Mesenchymal stem cell (in vitro differentiated cells and primary cell): ENCODE results near the gene LY6G5B.

Experiments
- DNase-seq: peaks from one replicate; pipeline ENCODE4 v3.0.0-alpha.2; 2013
- H2AFZ ChIP-seq: one replicate; pipeline ENCODE4 v1.6.1; 2013; ENCODE audit warnings: low read depth, mild to moderate bottlenecking, control low read depth, inconsistent platforms, low read length, moderate library complexity
- H2AK5ac ChIP-seq: 2 replicates; pipeline ENCODE4 v1.6.1; 2013; ENCODE audit warnings: low read length, moderate library complexity, mild to moderate bottlenecking, inconsistent platforms; ENCODE audit not compliant: severe bottlenecking
- H2BK120ac ChIP-seq: one replicate; pipeline ENCODE4 v1.6.1; 2013; ENCODE audit warnings: low read depth, mild to moderate bottlenecking, inconsistent platforms, low read length, moderate library complexity
- H2BK12ac ChIP-seq, 2 experiments: one replicate each; pipeline ENCODE4 v1.6.1; 2013; ENCODE audit warnings: inconsistent platforms in 2 of 2, low read length in 2 of 2, mild to moderate bottlenecking in 2 of 2, moderate library complexity in 2 of 2, control low read depth in 1 of 2
- H2BK15ac ChIP-seq: one replicate; pipeline ENCODE4 v1.6.1; 2013; ENCODE audit warnings: mild to moderate bottlenecking, low read depth, inconsistent platforms; ENCODE audit not compliant: poor library complexity, severe bottlenecking
- H2BK5ac ChIP-seq: 2 replicates; pipeline ENCODE4 v1.6.1; 2013; ENCODE audit warnings: low read depth, mild to moderate bottlenecking, low read length, control low read depth, inconsistent platforms; ENCODE audit not compliant: poor library complexity, severe bottlenecking
- H3K14ac ChIP-seq, 2 experiments: one replicate each; pipeline ENCODE4 v1.6.1; 2013; ENCODE audit warnings: inconsistent platforms in 2 of 2, low read length in 2 of 2, control low read depth in 1 of 2, mild to moderate bottlenecking in 1 of 2, moderate library complexity in 1 of 2
- H3K18ac ChIP-seq, 2 experiments: one replicate each; pipeline ENCODE4 v1.6.1; 2013; ENCODE audit warnings: inconsistent platforms in 2 of 2, low read length in 2 of 2, control low read depth in 1 of 2, low read depth in 1 of 2, mild to moderate bottlenecking in 1 of 2
- H3K23ac ChIP-seq, 2 experiments: one replicate each; pipeline ENCODE4 v1.6.1; 2013; ENCODE audit warnings: inconsistent platforms in 2 of 2, low read length in 2 of 2, mild to moderate bottlenecking in 2 of 2, moderate library complexity in 2 of 2, control low read depth in 1 of 2
- H3K27ac ChIP-seq: 2 replicates; pipeline ENCODE4 v1.5.1; 2013; ENCODE audit warnings: mild to moderate bottlenecking, moderate library complexity, low read length, control low read depth, inconsistent platforms; ENCODE audit not compliant: poor library complexity, severe bottlenecking
- H3K27me3 ChIP-seq, 2 experiments: 2 replicates each; pipeline versions ENCODE4 v1.6.1 to v1.7.0; 2013; ENCODE audit warnings: low read length in 2 of 2, mild to moderate bottlenecking in 2 of 2, moderate library complexity in 2 of 2, control low read depth in 1 of 2, inconsistent platforms in 1 of 2; ENCODE audit not compliant: control insufficient read depth in 1 of 2, insufficient read depth in 1 of 2
- H3K36me3 ChIP-seq, 2 experiments: 2 replicates each; pipeline versions ENCODE4 v1.6.1 to v1.7.0; 2013; ENCODE audit warnings: low read length in 2 of 2, control low read depth in 1 of 2, inconsistent platforms in 1 of 2, low read depth in 1 of 2, mild to moderate bottlenecking in 1 of 2; ENCODE audit not compliant: insufficient read depth in 2 of 2, control insufficient read depth in 1 of 2
- H3K4ac ChIP-seq, 2 experiments: one replicate each; pipeline ENCODE4 v1.6.1; 2013; ENCODE audit warnings: inconsistent platforms in 2 of 2, low read length in 2 of 2, mild to moderate bottlenecking in 2 of 2, moderate library complexity in 2 of 2, control low read depth in 1 of 2, low read depth in 1 of 2
- H3K4me1 ChIP-seq: 2 replicates; pipeline ENCODE4 v1.6.1; 2013; ENCODE audit warnings: low read depth, low read length, control low read depth; ENCODE audit not compliant: control insufficient read depth, insufficient read depth
- H3K4me2 ChIP-seq: 2 replicates; pipeline ENCODE4 v1.6.1; 2013; ENCODE audit warnings: low read length, mild to moderate bottlenecking, inconsistent platforms; ENCODE audit not compliant: poor library complexity, severe bottlenecking
- H3K4me3 ChIP-seq, 2 experiments: 2 replicates each; pipeline versions ENCODE4 v1.5.1 to v1.7.0; 2013; ENCODE audit warnings: low read length in 2 of 2, mild to moderate bottlenecking in 2 of 2, control low read depth in 1 of 2, low read depth in 1 of 2; ENCODE audit not compliant: insufficient read depth in 1 of 2
- H3K79me1 ChIP-seq: replicated peaks from 2 replicates; pipeline ENCODE4 v1.6.1; 2013; ENCODE audit warnings: mild to moderate bottlenecking, control low read depth, low read length, inconsistent platforms; ENCODE audit not compliant: poor library complexity, severe bottlenecking
- H3K9ac ChIP-seq: 2 replicates; pipeline ENCODE4 v1.7.0; 2013; ENCODE audit warnings: mild to moderate bottlenecking, low read length, moderate library complexity
- H3K9me3 ChIP-seq: 2 replicates; pipeline ENCODE4 v1.7.0; 2013; ENCODE audit warnings: mild to moderate bottlenecking, low read length; ENCODE audit not compliant: control insufficient read depth
- H4K8ac ChIP-seq: one replicate; pipeline ENCODE4 v1.6.1; 2013; ENCODE audit warnings: inconsistent platforms, mild to moderate bottlenecking, low read length, moderate library complexity
- H4K91ac ChIP-seq: one replicate; pipeline ENCODE4 v1.6.1; 2013; ENCODE audit warnings: mild to moderate bottlenecking, low read length, inconsistent platforms
- WGBS: methylation state at CpG from one replicate; pipeline ENCODE4 v1.1.7; 2013; ENCODE audit warnings: mixed read lengths; 5-methylcytosine and 5-hydroxymethylcytosine counted together

LY6G5B gene

GRCh38 chr6:31663126-31663960 lies 6.4 kb upstream of the LY6G5B start:
- Histone ChIP-seq H2BK120ac (no peak overlapping the region), H3K4me1 (peaks cover 36% of the 10 kb centered on the region), H4K91ac (peak overlapping the region; percentile 86)

GRCh38 chr6:31663961-31664789 lies 5.6 kb upstream of the LY6G5B start:
- peaks cover 24% of the 10 kb centered on the region for H3K79me1 ChIP-seq
- peak overlapping the region in 1 of 2 experiments; percentile 62 for H3K14ac ChIP-seq
- peak overlapping the region; percentile 91 to 92 for H3K18ac ChIP-seq
- peak overlapping the region; percentile 82 for H4K8ac ChIP-seq
- WGBS, result 19% methylated on average over 17 of the region's 17 CpGs
- peak overlapping the region; percentile 89 for H3K27ac ChIP-seq
- H3K4me1 ChIP-seq, result peaks cover 29% of the 10 kb centered on the region
- H2AK5ac ChIP-seq, result peak overlapping the region; percentile 82
- peak overlapping the region; percentile 52 for H2BK5ac ChIP-seq
- peak overlapping the region in 1 of 2 experiments; percentile 37 for H3K23ac ChIP-seq
- peak overlapping the region; percentile 55 to 73 for H2BK12ac ChIP-seq
- peak overlapping the region; percentile 65 for H2BK120ac ChIP-seq
- peak overlapping the region; percentile 90 for H3K4me2 ChIP-seq
- peak overlapping the region; percentile 2 for H2AFZ ChIP-seq
- peak; percentile 89 for DNase-seq
- peak overlapping the region; percentile 97 for H3K9ac ChIP-seq
- no peaks in the 10 kb centered on the region for H3K9me3 ChIP-seq
- H4K91ac ChIP-seq, result peak overlapping the region; percentile 86
- H3K27me3 ChIP-seq, result no peaks in the 10 kb centered on the region
- peak overlapping the region; percentile 49 to 97 for H3K4me3 ChIP-seq
- peaks cover 39 to 46% of the 10 kb centered on the region in 2 experiments for H3K36me3 ChIP-seq
- peak overlapping the region; percentile 14 for H2BK15ac ChIP-seq
- H3K4ac ChIP-seq, result peak overlapping the region; percentile 93 to 94

More at GRCh38 chr6:31663126-31663960, 6.4 kb upstream of the LY6G5B start:
- Histone ChIP-seq H3K18ac (peak overlapping the region; percentile 49 to 91), H2AFZ (no peak overlapping the region), H3K27ac (peak overlapping the region; percentile 89), H3K23ac (peak overlapping the region in 1 of 2 experiments; percentile 50), H3K36me3 (peaks cover 35 to 39% of the 10 kb centered on the region in 2 experiments), H2BK15ac (no peak overlapping the region), H3K79me1 (peaks cover 21% of the 10 kb centered on the region), H3K9ac (peak overlapping the region; percentile 97), H2AK5ac (peak overlapping the region; percentile 82), H3K4ac (peak overlapping the region; percentile 78 to 94), H3K4me3 (peak overlapping the region in 1 of 2 experiments; percentile 97), H3K9me3 (no peaks in the 10 kb centered on the region), H2BK12ac (peak overlapping the region in 1 of 2 experiments; percentile 73), H2BK5ac (no peak overlapping the region), H3K14ac (peak overlapping the region in 1 of 2 experiments; percentile 62), H3K27me3 (no peaks in the 10 kb centered on the region), H3K4me2 (peak overlapping the region; percentile 90), H4K8ac (peak overlapping the region; percentile 21)
- 84% methylated on average over 7 of the region's 9 CpGs for WGBS
- peak; percentile 54 for DNase-seq

- Histone ChIP-seq H3K36me3 (peaks cover 44 to 53% of the 10 kb centered on the region in 2 experiments), H2AFZ (peak within 1 kb of the TSS; percentile 74), H3K14ac (peak within 1 kb of the TSS in 1 of 2 experiments; percentile 90), H3K18ac (peak within 1 kb of the TSS; percentile 92 to 96), H3K9me3 (no peaks in the 10 kb centered on the region), H4K91ac (peak within 1 kb of the TSS; percentile 86), H3K79me1 (peaks cover 32% of the 10 kb centered on the region), H2BK12ac (peak within 1 kb of the TSS; percentile 55 to 73), H3K4me1 (peaks cover 22% of the 10 kb centered on the region), H2BK5ac (peak within 1 kb of the TSS; percentile 53), H3K9ac (peak within 1 kb of the TSS; percentile 97), H2BK120ac (peak within 1 kb of the TSS; percentile 65), H3K27ac (peak within 1 kb of the TSS; percentile 89), H2BK15ac (peak within 1 kb of the TSS; percentile 54), H2AK5ac (peak within 1 kb of the TSS; percentile 82), H3K4me2 (peak within 1 kb of the TSS; percentile 90), H3K23ac (peak within 1 kb of the TSS in 1 of 2 experiments; percentile 86), H3K27me3 (no peaks in the 10 kb centered on the region), H4K8ac (peak within 1 kb of the TSS; percentile 82), H3K4me3 (peak within 1 kb of the TSS; percentile 75 to 97), H3K4ac (peak within 1 kb of the TSS; percentile 93 to 94)
- under 1% methylated on average over 31 of the region's 39 CpGs for WGBS
- DNase-seq, result peak; percentile 98
These were observed 4.8 kb upstream of the LY6G5B start, which contains the start of gene GPANK1 for GRCh38 chr6:31664790-31665500. GPANK1 (minus strand) TSS chr6:31664997; CDS start chr6:31664478, 519 bp downstream.
